Measurements from ENCODE around the gene NXT1. TPM values are rescaled to one million over a fixed set of nuclear protein-coding genes. Genes with fewer than 3 reads are reported as not detected.

Gene NXT1
- total and polyA plus RNA-seq, 2 donors (not counting 1 experiment from before 2014, with no cell fraction given) = 21.4 to 147 TPM

GRCh38 chr20:23404196-23404595 lies 53.6 kb downstream of the NXT1 start:
- Histone ChIP-seq H3K27ac (ENCODE audit: low read length in 2 of 2) (no peak overlapping the region), H3K9me3 (ENCODE audit: control extremely low read depth in 1 of 3, control insufficient read depth in 2 of 3, insufficient read depth in 1 of 3, low read length in 2 of 3) (no peaks in the 10 kb centered on the region), H2AFZ (ENCODE audit: insufficient read depth, low read depth, low read length, poor library complexity, severe bottlenecking) (no peak overlapping the region), H3K4me2 (replicated peaks; ENCODE audit: low read depth, low read length, poor library complexity, severe bottlenecking) (no peak overlapping the region), H3K4me1 (ENCODE audit: control insufficient read depth in 2 of 2, insufficient read depth in 2 of 2, low read length in 2 of 2) (peaks cover 11 to 12% of the 10 kb centered on the region in 2 donors), H3K36me3 (replicated peaks in 1 of 2; ENCODE audit: control extremely low read depth in 1 of 2, control insufficient read depth in 1 of 2, extremely low read depth in 1 of 2, insufficient read depth in 2 of 2, low read length in 1 of 2) (peaks cover 3 to 11% of the 10 kb centered on the region in 2 experiments), H4K20me1 (ENCODE audit: control insufficient read depth, insufficient read depth, low read length, poor library complexity, severe bottlenecking) (peaks cover 8% of the 10 kb centered on the region), H3K27me3 (replicated peaks in 1 of 4; ENCODE audit: control extremely low read depth in 1 of 4, control insufficient read depth in 3 of 4, insufficient read depth in 4 of 4, low read length in 3 of 4) (no peaks in the 10 kb centered on the region), H3K9ac (ENCODE audit: low read length) (no peak overlapping the region), H3K79me2 (ENCODE audit: control insufficient read depth, insufficient read depth, low read length) (peaks cover 53% of the 10 kb centered on the region), H3K4me3 (ENCODE audit: control extremely low read depth in 1 of 5, extremely low read depth in 1 of 5, insufficient read depth in 1 of 5, low read depth in 2 of 5, low read length in 4 of 5) (no peak overlapping the region)
- TF ChIP-seq EZH2 (IDR thresholded peaks at IDR 0.05; ENCODE audit: borderline replicate concordance, insufficient read depth, low read depth, low read length, poor library complexity, severe bottlenecking) (no peak), CTCF (IDR thresholded peaks at IDR 0.05) (no peak)
- WGBS (ENCODE audit: insufficient coverage) = 100% methylated on average over 2 of the region's 3 CpGs
- H3K9me3 Mint-ChIP-seq (ENCODE audit: insufficient read depth) = no peaks in the 10 kb centered on the region
- CTCF ChIA-PET = no interaction called here
- no peaks in the 10 kb centered on the region for H3K27me3 Mint-ChIP-seq
- no peak overlapping the region for H3K27ac Mint-ChIP-seq
- H3K4me1 Mint-ChIP-seq = peaks cover 14% of the 10 kb centered on the region
- DNase-seq (no peak), ATAC-seq (ENCODE audit: low read depth) (no peak)
- intact Hi-C loops (cut with micrococcal nuclease) = no loop called here
- POLR2A ChIA-PET = no interaction called here
- H3K4me3 Mint-ChIP-seq = no peak overlapping the region

Small RNA genes lying within 50 kb of the gene (small RNA-seq; reads per million reads assigned to genes)
- gene RNA5SP479 (ENCODE audit: insufficient read length, low read depth, low replicate concordance) = not detected

Other genes with a start within 250 kb of the NXT1 start
- 12.5 and 21.3 TPM in 2 replicates for gene GZF1, start 11.4 kb downstream of the NXT1 start, total RNA-seq
- gene GZF1, start 11.4 kb downstream of the NXT1 start, polyA plus RNA-seq = 49.0 and 82.9 TPM in 2 replicates
- gene NAPB, start 70.7 kb downstream of the NXT1 start, total RNA-seq = 13.0 and 16.6 TPM in 2 replicates
- 4.1 and 12.2 TPM in 2 replicates for gene NAPB, start 70.7 kb downstream of the NXT1 start, polyA plus RNA-seq
- not detected in 2 replicates for gene CSTL1, start 88.9 kb downstream of the NXT1 start, total RNA-seq
- gene CSTL1, start 88.9 kb downstream of the NXT1 start, polyA plus RNA-seq = not detected in 2 replicates
- not detected in 2 replicates for gene CST11, start 102.1 kb downstream of the NXT1 start, total RNA-seq
- not detected in 2 replicates for gene CST11, start 102.1 kb downstream of the NXT1 start, polyA plus RNA-seq
- gene CST8, start 140.3 kb downstream of the NXT1 start, total RNA-seq = not detected in 2 replicates
- not detected in 2 replicates for gene CST8, start 140.3 kb downstream of the NXT1 start, polyA plus RNA-seq
- not detected in 2 replicates for gene CST9L, start 217.7 kb downstream of the NXT1 start, total RNA-seq
- not detected in 2 replicates for gene CST9L, start 217.7 kb downstream of the NXT1 start, polyA plus RNA-seq

Data from B cell (primary cell).